ENCODE data around the gene BUB1B.

DNA sequence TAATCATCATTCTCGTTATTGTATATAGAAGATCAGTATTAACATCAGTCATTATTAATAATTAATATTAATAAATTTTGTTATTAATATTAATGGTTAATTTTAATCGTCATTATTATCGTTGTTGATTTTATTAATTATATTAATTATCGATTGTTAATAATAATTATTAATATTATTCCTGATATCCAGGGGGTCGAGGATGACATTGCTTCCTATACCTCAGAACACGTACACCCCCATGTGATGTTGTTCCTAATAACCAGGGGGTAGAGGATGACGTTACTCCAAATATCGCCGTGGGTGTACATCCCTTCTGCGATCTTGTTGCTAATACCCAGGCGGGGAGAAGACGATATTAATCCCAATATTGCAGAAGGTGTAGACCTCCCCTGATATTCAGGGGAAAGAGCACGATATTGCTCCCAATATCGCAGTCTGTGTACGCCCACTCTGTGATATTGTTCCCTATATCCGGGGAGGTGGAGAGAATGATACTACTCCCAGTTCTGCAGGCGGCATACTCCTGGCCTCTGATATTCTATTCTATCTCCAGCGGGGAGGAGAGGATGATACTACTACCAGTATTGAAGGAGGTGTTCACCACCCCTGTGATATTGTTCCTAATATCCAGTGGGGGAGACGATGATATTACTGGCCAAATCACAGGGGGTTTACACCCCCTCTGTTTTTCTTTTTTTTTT, 29.9 kb upstream of the BUB1B start:
- TF ChIP-seq CTCF (optimal IDR thresholded peaks at IDR 0.05 in 1 of 3, IDR thresholded peaks at IDR 0.05 in 1 of 3, conservative IDR thresholded peaks at IDR 0.05 in 1 of 3; ENCODE audit: extremely low read depth in 1 of 3, insufficient read depth in 2 of 3, low read length in 3 of 3) (no peak), EZH2 (IDR thresholded peaks at IDR 0.05; ENCODE audit: low read length) (no peak)

Measured in keratinocyte (primary cell).